ENCODE results near the gene PDCD6IP. TPM values are rescaled to one million over a fixed set of nuclear protein-coding genes. Genes with fewer than 3 reads are reported as not detected.

PDCD6IP gene
- total and polyA plus RNA-seq, 2 experiments from 2014 or later, result 60.5 to 103 TPM

- no peaks in the 10 kb centered on the region for H3K9me3 ChIP-seq (ENCODE audit: low read depth)
- H3K36me3 ChIP-seq, result no peaks in the 10 kb centered on the region
- H3K4me1 ChIP-seq (ENCODE audit: low read depth), result no peaks in the 10 kb centered on the region
- no peak overlapping the region for H3K4me3 ChIP-seq
- no peak for DNase-seq (ENCODE audit: low read depth in 1 of 2, low spot score in 1 of 2)
- H3K27me3 ChIP-seq, result no peaks in the 10 kb centered on the region
- TF ChIP-seq CTCF (IDR thresholded peaks at IDR 0.05; ENCODE audit: low read depth, low read length), result no peak
- no peak overlapping the region for H3K27ac ChIP-seq
Measured at GRCh38 chr3:33758864-33759263, 39.6 kb upstream of the PDCD6IP start.

DNA sequence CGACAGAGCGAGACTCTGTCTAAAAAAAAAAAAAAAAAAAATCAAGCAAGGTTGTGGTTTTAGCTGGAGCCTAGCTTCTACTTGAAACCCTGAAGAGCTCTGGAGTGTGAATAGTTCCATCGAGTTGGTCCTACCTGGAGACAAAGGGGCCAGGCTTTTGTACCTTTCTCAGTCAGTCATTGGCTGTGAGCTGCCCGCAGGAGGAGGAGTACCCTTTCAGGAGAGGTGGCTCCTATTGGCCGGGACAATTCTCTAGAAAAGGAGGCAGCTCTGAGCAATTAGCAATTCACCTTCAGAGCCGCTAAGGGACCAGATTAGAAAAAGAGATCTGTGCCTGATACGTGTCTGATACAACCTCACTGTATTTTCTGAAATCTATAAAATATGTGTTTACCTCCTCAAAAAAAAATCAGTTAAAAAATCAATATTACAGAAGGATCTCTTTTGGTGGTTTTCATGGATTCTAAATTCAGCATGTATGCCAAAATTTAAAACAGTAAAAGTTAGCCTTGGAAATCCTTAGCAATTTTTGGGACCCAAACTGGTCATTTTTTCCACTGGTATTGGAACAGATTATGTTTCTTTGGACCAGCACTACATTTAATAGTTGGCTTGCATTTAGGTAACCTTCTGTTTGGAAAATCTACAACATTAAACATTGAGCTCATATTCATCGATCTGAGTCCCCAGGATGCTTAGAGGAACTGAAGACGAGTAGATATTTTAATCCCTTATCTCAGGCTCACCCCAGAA, 29.7 kb upstream of the PDCD6IP start:
- Histone ChIP-seq H3K4me1 (ENCODE audit: low read depth) (no peaks in the 10 kb centered on the region), H3K9me3 (ENCODE audit: low read depth) (no peaks in the 10 kb centered on the region), H3K4me3 (no peak overlapping the region), H3K27me3 (no peaks in the 10 kb centered on the region), H3K36me3 (no peaks in the 10 kb centered on the region), H3K27ac (no peak overlapping the region)
- no peak for DNase-seq (ENCODE audit: low read depth in 1 of 2, low spot score in 1 of 2)
- TF ChIP-seq CTCF (IDR thresholded peaks at IDR 0.05; ENCODE audit: low read depth, low read length), result no peak

DNA sequence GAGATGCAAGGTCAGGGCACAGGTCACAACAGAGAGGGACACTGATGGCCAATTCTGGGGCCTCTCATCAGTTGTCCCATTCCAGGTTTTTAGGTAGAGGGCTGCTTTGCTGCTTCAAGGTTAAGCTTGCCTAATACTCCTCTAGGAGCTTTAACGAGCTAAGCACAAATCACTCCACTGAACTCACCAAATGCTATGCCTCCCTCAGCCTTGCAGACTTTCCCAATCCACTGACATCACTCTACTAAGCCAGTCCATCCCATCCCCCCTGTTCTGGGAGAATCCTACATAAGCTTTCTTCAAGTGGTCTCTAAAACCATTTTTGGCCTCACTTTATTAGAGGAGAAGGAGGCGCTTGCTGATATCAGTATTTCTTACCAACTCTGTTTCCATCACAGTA, 24.8 kb upstream of the PDCD6IP start:
- H3K9me3 ChIP-seq (ENCODE audit: low read depth), result no peaks in the 10 kb centered on the region
- H3K4me1 ChIP-seq (ENCODE audit: low read depth), result no peaks in the 10 kb centered on the region
- no peak for TF ChIP-seq CTCF (IDR thresholded peaks at IDR 0.05; ENCODE audit: low read depth, low read length)
- H3K4me3 ChIP-seq, result no peak overlapping the region
- H3K27ac ChIP-seq, result no peak overlapping the region
- no peaks in the 10 kb centered on the region for H3K36me3 ChIP-seq
- DNase-seq (ENCODE audit: low read depth in 1 of 2, low spot score in 1 of 2), result no peak
- H3K27me3 ChIP-seq, result no peaks in the 10 kb centered on the region

DNA sequence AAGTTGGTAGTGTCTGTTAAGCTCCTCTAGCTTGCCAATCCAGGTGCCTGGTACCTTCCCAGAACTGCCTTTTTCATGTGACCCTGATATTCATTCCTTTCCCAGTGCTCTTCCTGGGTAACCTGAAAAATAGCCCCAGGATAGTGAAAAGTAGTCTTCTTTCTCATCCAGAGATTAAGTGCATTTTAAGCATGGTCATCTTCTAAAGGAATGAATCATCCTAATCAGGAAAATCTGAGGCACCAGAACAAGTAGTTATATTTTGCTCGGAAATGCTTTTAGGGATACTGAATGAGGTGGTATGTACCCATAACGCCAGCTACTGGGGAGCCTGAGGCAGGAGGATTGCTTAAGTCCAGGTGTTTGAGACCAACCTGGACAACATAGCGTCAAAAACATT, 23.1 kb upstream of the PDCD6IP start:
- H3K27ac ChIP-seq, result no peak overlapping the region
- no peak overlapping the region for H3K4me3 ChIP-seq
- DNase-seq (ENCODE audit: low read depth in 1 of 2, low spot score in 1 of 2), result no peak
- no peaks in the 10 kb centered on the region for H3K27me3 ChIP-seq
- H3K4me1 ChIP-seq (ENCODE audit: low read depth), result no peaks in the 10 kb centered on the region
- no peak for TF ChIP-seq CTCF (IDR thresholded peaks at IDR 0.05; ENCODE audit: low read depth, low read length)
- H3K36me3 ChIP-seq, result no peaks in the 10 kb centered on the region
- H3K9me3 ChIP-seq (ENCODE audit: low read depth), result no peaks in the 10 kb centered on the region

- Histone ChIP-seq H3K4me3 (no peak overlapping the region), H3K4me1 (ENCODE audit: low read depth) (no peaks in the 10 kb centered on the region), H3K9me3 (ENCODE audit: low read depth) (no peaks in the 10 kb centered on the region), H3K36me3 (no peaks in the 10 kb centered on the region), H3K27me3 (no peaks in the 10 kb centered on the region), H3K27ac (no peak overlapping the region)
- no peak for DNase-seq (ENCODE audit: low read depth in 1 of 2, low spot score in 1 of 2)
- no peak for TF ChIP-seq CTCF (IDR thresholded peaks at IDR 0.05; ENCODE audit: low read depth, low read length)
Measured at GRCh38 chr3:33777996-33778395, 20.4 kb upstream of the PDCD6IP start.
